GM21786 (cell line): ENCODE data around the gene CFAP74.

ENCODE experiments used
- ATAC-seq: cut with Tn5 transposase; IDR thresholded peaks from one replicate; pipeline ENCODE4 v1.9.1; 2021; ENCODE audit not compliant: unreplicated experiment

The CFAP74 gene

GRCh38 chr1:1969953-1970716, 33.5 kb downstream of the CFAP74 start:
- no peak for ATAC-seq

DNA sequence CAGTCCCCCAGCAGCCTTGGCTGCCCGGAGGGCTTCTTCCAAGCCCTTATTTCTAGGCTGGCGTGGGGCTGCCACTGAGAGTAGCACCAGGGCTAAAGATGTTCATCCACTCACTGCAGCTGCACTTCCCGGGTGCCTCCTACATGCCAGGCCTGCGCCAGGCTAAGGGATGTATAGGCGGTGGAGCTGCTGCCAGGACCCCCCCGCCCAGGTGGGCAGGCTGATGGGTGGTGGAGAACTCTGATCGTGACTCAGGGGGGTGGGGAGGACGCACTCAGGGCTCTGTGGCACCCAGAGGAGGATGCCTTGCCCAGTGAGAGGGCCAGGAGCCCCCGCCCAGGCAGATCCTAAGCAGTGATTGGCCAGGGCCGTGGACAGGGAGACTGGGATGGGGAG, 34.1 kb downstream of the CFAP74 start:
- no peak for ATAC-seq

- ATAC-seq, result no peak
Observed at GRCh38 chr1:1968767-1969504, 34.6 kb downstream of the CFAP74 start.

DNA sequence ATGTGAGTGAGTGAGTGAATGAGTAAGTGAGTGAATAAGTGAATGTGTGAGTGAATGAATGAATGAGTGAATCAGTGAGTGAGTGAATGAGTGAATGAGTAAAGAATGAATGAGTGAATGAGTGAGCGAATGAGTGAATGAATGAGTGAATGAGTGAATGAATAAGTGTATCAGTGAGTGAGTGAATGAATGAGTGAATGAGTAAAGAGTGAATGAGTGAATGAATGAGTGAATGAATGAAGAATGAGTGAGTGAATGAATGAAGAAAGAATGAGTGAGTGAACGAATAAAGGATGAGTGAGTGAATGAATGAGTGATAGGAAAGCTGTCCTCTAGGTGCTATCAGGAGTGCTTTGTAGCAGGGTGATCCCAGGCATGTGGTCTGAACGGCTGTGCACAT, 35.7 kb downstream of the CFAP74 start:
- ATAC-seq, result no peak

- no peak for ATAC-seq
Observed at GRCh38 chr1:1967151-1967550, 36.4 kb downstream of the CFAP74 start.

DNA sequence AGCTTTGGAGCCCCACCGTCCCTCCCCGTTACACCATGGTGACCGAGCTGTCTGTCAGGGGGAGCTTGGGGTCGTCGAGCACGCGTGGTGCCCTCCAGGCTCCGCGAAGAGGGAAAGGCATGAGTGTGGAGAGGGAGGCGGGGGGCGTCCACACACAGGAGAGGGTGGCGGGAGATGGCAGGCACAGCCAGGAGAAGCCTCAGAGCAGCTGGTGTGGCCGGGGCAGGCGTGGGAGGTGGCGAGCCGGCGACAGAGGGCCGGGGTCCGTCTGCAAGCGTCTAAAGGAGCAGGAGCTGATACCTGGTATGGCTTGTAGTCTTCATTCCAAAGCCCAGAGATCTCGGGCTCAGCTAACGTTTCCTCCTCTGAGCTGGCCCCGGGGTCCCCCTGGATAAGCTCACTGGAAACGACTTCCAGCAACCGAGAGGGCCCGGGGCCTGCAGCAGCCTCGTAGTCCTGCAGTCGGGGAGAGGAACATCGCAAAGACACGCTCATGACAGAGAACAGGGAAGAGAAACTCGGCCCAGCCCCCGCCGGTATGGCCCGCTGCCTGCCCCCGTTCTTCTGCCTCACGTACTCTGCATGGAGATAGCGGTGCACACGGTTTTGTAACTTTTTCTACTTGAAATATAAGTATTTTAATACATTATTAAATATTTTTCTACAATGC, 37.4 kb downstream of the CFAP74 start:
- ATAC-seq, result no peak

DNA sequence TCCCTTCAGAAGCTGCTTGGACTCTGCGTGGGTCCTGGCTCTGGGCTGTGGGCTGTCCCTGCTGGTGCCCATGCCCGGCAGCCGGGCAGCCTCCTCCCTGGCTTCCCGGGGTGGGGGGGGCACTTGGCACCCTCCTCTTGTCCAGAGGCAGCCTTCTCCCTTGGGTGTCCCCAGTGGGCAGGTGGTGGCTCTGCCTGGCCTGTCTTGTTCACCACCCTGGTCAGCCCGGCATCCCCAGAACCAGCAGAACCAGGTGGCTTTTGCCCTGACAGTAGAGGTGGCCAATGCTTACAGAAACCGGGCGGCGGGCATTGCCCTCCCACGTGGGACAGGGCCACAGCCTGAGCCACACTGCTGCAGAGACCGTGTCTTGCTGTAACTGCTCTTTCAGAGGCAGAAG, 38.0 kb downstream of the CFAP74 start:
- no peak for ATAC-seq

DNA sequence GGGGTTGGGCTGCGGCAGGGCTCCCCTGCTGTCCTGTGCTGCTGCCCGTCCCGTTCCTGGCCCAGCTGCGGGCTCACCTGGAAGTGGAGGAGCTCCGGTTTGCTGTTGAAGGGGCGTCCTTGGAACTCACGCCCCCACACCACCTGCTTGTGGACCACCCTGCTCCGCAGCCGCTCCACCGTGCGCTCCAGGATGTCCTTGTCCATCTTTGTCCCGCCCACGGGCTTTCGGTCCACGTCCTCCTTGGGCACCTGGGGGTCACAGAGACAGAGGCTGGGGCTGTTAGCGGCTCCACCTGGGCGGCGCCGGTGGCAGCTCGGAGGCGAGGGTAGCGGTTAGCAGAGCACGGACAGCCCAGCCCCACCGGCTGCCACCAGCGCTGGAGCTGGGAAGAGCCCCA, 38.8 kb downstream of the CFAP74 start:
- ATAC-seq, result no peak

DNA sequence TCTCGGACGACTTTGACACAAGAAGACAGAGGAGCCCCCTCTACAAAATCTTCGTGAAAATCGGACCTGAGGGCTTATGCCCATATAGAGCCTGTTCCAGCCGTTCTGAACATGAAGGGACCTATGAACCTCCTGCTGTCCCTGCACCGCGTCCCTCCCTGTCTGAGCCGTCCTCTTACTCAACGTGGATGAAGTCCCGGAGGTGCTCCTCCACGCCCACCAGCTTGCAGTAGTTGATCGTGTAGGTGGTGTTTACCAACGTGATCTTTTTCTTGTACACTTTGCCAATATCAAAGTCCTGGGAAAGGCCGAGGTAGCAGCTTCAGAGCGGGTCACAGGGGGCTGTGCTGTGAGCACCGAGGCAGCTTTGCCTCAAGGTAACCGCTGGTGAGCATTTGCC, 40.0 kb downstream of the CFAP74 start:
- no peak for ATAC-seq

GRCh38 chr1:1962752-1963151, 40.8 kb downstream of the CFAP74 start:
- no peak for ATAC-seq

GRCh38 chr1:1960480-1961196, 42.9 kb downstream of the CFAP74 start:
- ATAC-seq, result no peak

DNA sequence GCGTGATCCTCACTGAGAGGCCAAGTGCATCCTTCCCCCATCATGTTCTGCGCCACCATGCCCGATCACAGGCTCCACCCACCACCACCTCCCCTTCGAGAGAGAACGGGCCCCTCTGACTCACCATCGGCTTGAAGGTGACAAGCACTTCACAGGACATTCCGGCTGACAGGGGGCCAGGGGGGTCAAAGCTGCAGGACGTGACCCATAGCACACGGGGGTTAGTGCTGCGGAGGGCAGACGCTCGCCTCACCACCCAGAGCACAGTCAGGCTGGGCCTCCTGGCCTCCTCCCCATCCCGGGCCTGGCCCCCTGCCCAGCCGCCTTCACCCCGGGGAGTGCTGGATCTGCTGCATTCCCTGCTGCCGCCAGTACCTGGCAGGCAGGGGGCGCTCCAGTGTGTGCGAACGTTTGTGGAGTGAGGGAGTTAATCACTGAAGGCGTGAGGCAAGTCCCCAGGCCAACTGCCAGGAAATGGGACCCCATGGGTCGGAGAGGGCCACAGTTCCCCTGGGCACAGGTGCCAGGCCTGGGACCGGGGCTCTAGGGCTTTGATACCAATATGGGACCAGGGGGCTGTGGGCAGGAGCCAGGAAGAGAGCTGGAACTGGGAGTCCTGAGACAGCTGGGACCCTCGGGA, 43.6 kb downstream of the CFAP74 start:
- no peak for ATAC-seq

GRCh38 chr1:1959459-1959839, 44.1 kb downstream of the CFAP74 start:
- ATAC-seq, result no peak

DNA sequence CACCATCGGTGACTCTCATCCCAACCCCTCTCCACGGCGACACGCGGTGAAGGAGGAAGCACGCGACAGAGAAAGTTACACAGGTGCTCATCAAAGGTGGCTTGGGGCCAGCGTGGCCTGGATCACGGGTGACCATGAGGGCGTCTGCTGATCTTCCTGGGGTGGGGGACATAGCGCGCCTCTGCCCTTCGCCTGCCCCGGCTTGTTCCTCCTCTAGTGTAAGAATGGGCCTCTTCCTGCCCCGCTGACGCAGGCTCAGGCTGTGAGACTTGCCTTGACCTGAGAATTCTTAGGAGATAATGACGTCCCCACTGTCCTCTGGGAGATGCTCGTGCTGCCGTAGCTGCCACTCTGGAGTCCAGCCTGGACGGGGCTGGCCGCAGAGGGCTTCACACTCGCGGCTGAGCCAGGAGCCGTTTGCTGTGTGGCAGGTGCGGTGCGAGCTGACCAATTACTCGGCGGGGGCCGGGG, 45.5 kb downstream of the CFAP74 start:
- no peak for ATAC-seq

GRCh38 chr1:1957533-1957961, 46.0 kb downstream of the CFAP74 start:
- ATAC-seq, result no peak

- ATAC-seq, result no peak
Observed at GRCh38 chr1:1956586-1957532, 46.7 kb downstream of the CFAP74 start.

DNA sequence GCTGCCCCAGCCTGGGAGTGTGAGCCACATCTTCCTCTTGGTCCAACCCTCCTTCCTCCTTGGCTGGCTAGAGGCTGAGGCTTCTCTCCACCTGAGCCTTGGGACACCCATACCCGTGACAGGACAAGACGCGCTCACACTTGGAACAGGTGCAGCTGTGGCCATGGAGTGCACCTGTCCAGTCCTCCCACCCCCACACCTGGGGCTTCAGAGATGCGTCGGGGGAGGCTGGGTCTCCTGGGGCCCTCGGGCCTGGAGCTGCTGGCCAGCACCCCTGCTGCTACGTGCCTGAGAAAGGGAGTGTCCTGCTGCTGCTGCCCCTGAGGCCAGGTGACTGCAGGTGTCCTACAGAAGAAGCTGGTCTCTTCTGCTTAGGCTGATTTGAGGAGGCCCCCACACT, 47.5 kb downstream of the CFAP74 start:
- ATAC-seq, result no peak

DNA sequence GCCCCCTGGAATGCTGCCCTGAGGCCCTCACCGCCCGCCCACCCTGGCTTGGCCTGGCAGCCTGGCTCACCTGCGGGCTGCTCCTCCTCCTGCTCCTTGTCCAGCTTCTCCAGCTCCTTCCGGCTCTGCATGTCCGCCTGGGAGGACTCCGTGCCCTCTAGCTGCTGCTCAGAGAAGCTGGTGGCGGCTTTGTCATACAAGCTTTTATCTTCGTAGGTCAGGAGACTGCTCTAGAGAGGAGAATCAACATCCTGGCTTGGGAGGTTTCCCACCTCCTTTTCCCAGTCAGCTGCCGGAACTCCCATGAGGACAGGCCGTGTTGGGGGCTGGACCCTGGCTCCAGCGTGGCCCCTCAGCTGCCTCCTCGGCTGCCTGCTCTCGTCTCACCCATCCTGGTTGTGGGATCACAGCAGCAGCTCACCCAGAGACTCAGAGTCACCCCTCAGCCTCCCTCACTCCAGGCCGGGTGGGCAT, 47.9 kb downstream of the CFAP74 start:
- no peak for ATAC-seq

GRCh38 chr1:1954831-1955441, 48.6 kb downstream of the CFAP74 start:
- ATAC-seq, result no peak
